Kidney epithelial cell (primary cell): ENCODE data around the gene CEP162. TPM values are rescaled to one million over a fixed set of nuclear protein-coding genes. Genes with fewer than 3 reads are reported as not detected.
"Not testable (repeated sequence)": the region's sequence is repeated elsewhere in the genome, so short reads cannot be mapped to it uniquely, and the experiment has no call there.

Experiments
- DNase-seq: peaks from one replicate; pipeline ENCODE4 v3.0.0-alpha.2; 2010; ENCODE audit warnings: low read depth
- H3K27me3 ChIP-seq: 2 replicates; pipeline ENCODE4 v1.6.0; 2011; ENCODE audit warnings: low read length; ENCODE audit not compliant: control insufficient read depth, insufficient read depth
- H3K36me3 ChIP-seq: 2 replicates; pipeline ENCODE4 v1.5.1; 2011; ENCODE audit warnings: low read length; ENCODE audit not compliant: control insufficient read depth, insufficient read depth
- H3K4me3 ChIP-seq: 2 replicates; pipeline ENCODE4 v1.5.1; 2011; ENCODE audit warnings: low read depth, mild to moderate bottlenecking, control low read depth, low read length
- CTCF ChIP-seq: IDR thresholded peaks from 2 replicates; pipeline ENCODE4 v1.5.1; 2011; ENCODE audit warnings: mild to moderate bottlenecking, moderate library complexity, low read length, control low read depth, inconsistent platforms; ENCODE audit not compliant: insufficient read depth, poor library complexity, severe bottlenecking
- total RNA-seq: library from RNA; depleted of rRNA; stranded (reverse); fragments of >200 nt; gene quantifications from 2 replicates; pipeline ENCODE4 v1.2.3, GENCODE V29; 2015

The CEP162 gene
- total RNA-seq, 1 donor from 2014 or later = 6.3 TPM

GRCh38 chr6:84243240-84243639 lies 15.8 kb upstream of the CEP162 start:
- Histone ChIP-seq H3K27me3 (no peaks in the 10 kb centered on the region), H3K4me3 (no peak overlapping the region), H3K36me3 (no peaks in the 10 kb centered on the region)
- no peak for DNase-seq
- TF ChIP-seq CTCF = no peak

GRCh38 chr6:84242265-84242664 lies 14.8 kb upstream of the CEP162 start:
- no peak for TF ChIP-seq CTCF
- DNase-seq = no peak
- no peaks in the 10 kb centered on the region for H3K36me3 ChIP-seq
- no peak overlapping the region for H3K4me3 ChIP-seq
- H3K27me3 ChIP-seq = no peaks in the 10 kb centered on the region

- Histone ChIP-seq H3K4me3 (peak overlapping the region; percentile 89), H3K36me3 (no peaks in the 10 kb centered on the region), H3K27me3 (no peaks in the 10 kb centered on the region)
- no peak for DNase-seq
- TF ChIP-seq CTCF = no peak
These were observed 728 bp upstream of the CEP162 start for GRCh38 chr6:84228198-84228543.

GRCh38 chr6:84227044-84227433 lies 404 bp downstream of the CEP162 start:
- Histone ChIP-seq H3K36me3 (no peaks in the 10 kb centered on the region), H3K4me3 (peak overlapping the region; percentile 89), H3K27me3 (no peaks in the 10 kb centered on the region)
- no peak for TF ChIP-seq CTCF
- DNase-seq = no peak

GRCh38 chr6:84224251-84224650 lies 3.2 kb downstream of the CEP162 start:
- no peak overlapping the region for H3K4me3 ChIP-seq
- H3K27me3 ChIP-seq = no peaks in the 10 kb centered on the region
- DNase-seq = no peak
- no peak for TF ChIP-seq CTCF
- no peaks in the 10 kb centered on the region for H3K36me3 ChIP-seq

- H3K36me3 ChIP-seq, DNase-seq, H3K4me3 ChIP-seq, H3K27me3 ChIP-seq: not testable (repeated sequence)
These were observed 3.8 kb downstream of the CEP162 start for GRCh38 chr6:84223608-84224007.
